CD8-positive, alpha-beta memory T cell (primary cell): Measurements from ENCODE around the gene GTF2IRD2. TPM values are rescaled to one million over a fixed set of nuclear protein-coding genes. Genes with fewer than 3 reads are reported as not detected.
"Not testable (repeated sequence)": the region's sequence is repeated elsewhere in the genome, so short reads cannot be mapped to it uniquely, and the experiment has no call there.

ENCODE experiments used
- CTCF ChIA-PET: fragments of 350-600 bp; sonication (Branson Sonifier 250); formaldehyde crosslinking; loops from one replicate; lab custom pipeline; 2021; ENCODE audit warnings: antibody characterized with exemption; lab: Charles Lee
- POLR2A ChIA-PET: fragments of 350-600 bp; sonication (Branson Sonifier 250); formaldehyde crosslinking; loops from one replicate; lab custom pipeline; 2021; ENCODE audit warnings: antibody characterized with exemption; lab: Charles Lee
- DNase-seq, 5 donors: peaks; one replicate each; pipeline versions ENCODE4 v3.0.0 to v3.0.0-alpha.2; 2020 to 2022; ENCODE audit warnings: mixed read lengths in 1 of 5
- H3K27ac ChIP-seq: one replicate; pipeline ENCODE4 v1.7.0; 2013; ENCODE audit warnings: low read depth, mild to moderate bottlenecking, low read length, moderate library complexity
- H3K27me3 ChIP-seq: 2 replicates; pipeline ENCODE4 v1.7.0; 2013; ENCODE audit warnings: low read length, mild to moderate bottlenecking; ENCODE audit not compliant: insufficient read depth, poor library complexity, severe bottlenecking
- H3K36me3 ChIP-seq: 2 replicates; pipeline ENCODE4 v1.7.0; 2013; ENCODE audit warnings: mild to moderate bottlenecking, low read length, moderate library complexity; ENCODE audit not compliant: insufficient read depth
- H3K4me1 ChIP-seq: 2 replicates; pipeline ENCODE4 v1.7.0; 2013; ENCODE audit warnings: mild to moderate bottlenecking, low read length, moderate library complexity; ENCODE audit not compliant: insufficient read depth
- H3K4me3 ChIP-seq: 2 replicates; pipeline ENCODE4 v1.7.0; 2013; ENCODE audit warnings: mild to moderate bottlenecking, low read length
- H3K9me3 ChIP-seq: 2 replicates; pipeline ENCODE4 v1.7.0; 2013; ENCODE audit warnings: mild to moderate bottlenecking, low read length
- H3K27ac Mint-ChIP-seq, 8 donors: one replicate each; pipeline ENCODE4 v1.8.0; 2020 to 2021; ENCODE audit warnings: mixed read lengths in 8 of 8, mild to moderate bottlenecking in 6 of 8, inconsistent platforms in 3 of 8, moderate library complexity in 3 of 8
- H3K27me3 Mint-ChIP-seq, 2 donors: one replicate each; pipeline ENCODE4 v1.8.0; 2020 to 2021; ENCODE audit warnings: mixed read lengths in 2 of 2, mild to moderate bottlenecking in 1 of 2, moderate library complexity in 1 of 2
- H3K36me3 Mint-ChIP-seq, 3 donors: one replicate each; pipeline ENCODE4 v1.8.0; 2020 to 2021; ENCODE audit warnings: mixed read lengths in 3 of 3, inconsistent platforms in 1 of 3, mild to moderate bottlenecking in 1 of 3
- H3K4me1 Mint-ChIP-seq, 3 donors: one replicate each; pipeline ENCODE4 v1.8.0; 2020 to 2021; ENCODE audit warnings: mixed read lengths in 3 of 3, inconsistent platforms in 1 of 3, mild to moderate bottlenecking in 1 of 3
- H3K4me3 Mint-ChIP-seq, 7 donors: one replicate each; pipeline ENCODE4 v1.8.0; 2020 to 2021; ENCODE audit warnings: mixed read lengths in 7 of 7, mild to moderate bottlenecking in 6 of 7, moderate library complexity in 4 of 7, inconsistent platforms in 2 of 7
- H3K9me3 Mint-ChIP-seq, 5 donors: one replicate each; pipeline ENCODE4 v1.8.0; 2020 to 2022; ENCODE audit warnings: mixed read lengths in 5 of 5, mild to moderate bottlenecking in 3 of 5, moderate library complexity in 2 of 5, inconsistent platforms in 1 of 5
- polyA plus RNA-seq: library from polyadenylated mRNA; unstranded; fragments of 300-500 nt; fragmentation: Illumina TruSeq; gene quantifications from one replicate; pipeline ENCODE4 v1.2.3, GENCODE V29; 2021
- total RNA-seq, 2 experiments: library from RNA; stranded (reverse); gene quantifications; one replicate each; pipeline ENCODE4 v1.2.3, GENCODE V29; 2021

Gene GTF2IRD2
- total and polyA plus RNA-seq, 3 experiments from 2014 or later = 6.1 to 16.5 (median 8.0) TPM

GRCh38 chr7:74797848-74798622 is 53.4 kb downstream of the GTF2IRD2 start:
- H3K4me3 Mint-ChIP-seq, H3K27me3 ChIP-seq, H3K4me3 ChIP-seq, H3K36me3 ChIP-seq, H3K36me3 Mint-ChIP-seq, H3K27ac Mint-ChIP-seq, H3K27ac ChIP-seq, H3K27me3 Mint-ChIP-seq, H3K9me3 Mint-ChIP-seq, H3K4me1 Mint-ChIP-seq, DNase-seq, H3K4me1 ChIP-seq, H3K9me3 ChIP-seq, POLR2A ChIA-PET, CTCF ChIA-PET: not testable (repeated sequence)

DNA sequence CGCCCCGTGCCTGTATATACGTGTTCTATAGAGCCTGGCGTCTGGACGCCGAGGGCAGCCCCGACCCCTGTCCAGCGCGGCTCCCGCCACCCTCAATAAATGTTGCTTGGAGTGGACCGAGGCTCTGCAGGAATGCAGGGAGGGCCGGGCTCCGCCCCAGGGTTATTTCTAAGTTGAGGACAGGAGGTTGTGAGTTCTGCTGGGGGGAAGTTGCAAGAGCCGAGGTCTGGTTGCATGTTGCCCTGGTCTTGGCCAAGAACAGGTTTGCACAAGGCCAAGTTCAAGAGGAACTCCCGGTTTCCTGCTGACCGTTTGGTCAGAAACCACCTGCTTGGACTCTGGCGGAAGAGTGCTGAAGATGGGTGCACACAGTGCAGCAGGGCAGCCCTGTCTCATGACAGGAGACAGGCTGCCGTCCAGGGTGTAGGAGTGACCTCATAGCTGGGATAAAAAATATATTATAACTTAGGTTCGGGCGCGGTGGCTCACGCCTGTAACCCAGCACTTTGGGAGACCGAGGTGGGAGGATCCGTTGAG is 62.1 kb downstream of the GTF2IRD2 start:
- H3K4me1 Mint-ChIP-seq, CTCF ChIA-PET, H3K9me3 Mint-ChIP-seq, H3K27me3 Mint-ChIP-seq, H3K27ac Mint-ChIP-seq, DNase-seq, H3K4me3 Mint-ChIP-seq, H3K9me3 ChIP-seq, POLR2A ChIA-PET, H3K4me3 ChIP-seq, H3K36me3 Mint-ChIP-seq, H3K36me3 ChIP-seq, H3K4me1 ChIP-seq, H3K27me3 ChIP-seq, H3K27ac ChIP-seq: not testable (repeated sequence)

- H3K27ac ChIP-seq, H3K4me1 Mint-ChIP-seq, H3K27me3 ChIP-seq, H3K4me3 ChIP-seq, H3K9me3 Mint-ChIP-seq, H3K9me3 ChIP-seq, H3K36me3 Mint-ChIP-seq, H3K36me3 ChIP-seq, POLR2A ChIA-PET, H3K4me1 ChIP-seq, H3K27me3 Mint-ChIP-seq, CTCF ChIA-PET: not testable (repeated sequence)
- peak; percentile 91 to 99 (median 97) for DNase-seq
- Mint-ChIP-seq H3K4me3 (peak overlapping the region; percentile 57 to 82 (median 64)), H3K27ac (peak overlapping the region in 1 of 8 donors; percentile 61)
Measured at GRCh38 chr7:74788369-74789150, 62.8 kb downstream of the GTF2IRD2 start.

DNA sequence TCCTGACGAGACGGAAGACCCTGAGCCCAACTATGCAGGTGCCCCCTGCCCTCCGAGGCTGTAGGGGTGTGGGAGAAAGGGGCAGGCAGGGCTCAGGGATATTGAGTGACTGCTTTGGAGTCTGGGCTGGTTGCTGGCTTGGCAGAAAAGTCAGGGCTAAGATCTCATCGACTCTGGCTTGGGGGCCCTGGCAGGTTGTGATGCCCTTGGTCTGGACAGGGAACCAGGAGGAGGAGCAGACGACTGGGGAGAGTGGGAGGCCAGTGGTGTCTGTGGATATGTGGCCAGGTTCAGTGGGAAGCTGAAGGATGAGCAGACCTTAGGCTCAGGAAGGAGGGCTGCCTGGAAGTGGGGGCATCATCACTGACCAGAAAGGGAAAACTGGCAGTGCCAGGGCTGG is 67.8 kb downstream of the GTF2IRD2 start:
- H3K27ac Mint-ChIP-seq, H3K9me3 ChIP-seq, H3K27ac ChIP-seq, DNase-seq, POLR2A ChIA-PET, H3K4me3 Mint-ChIP-seq, H3K4me1 Mint-ChIP-seq, H3K4me1 ChIP-seq, H3K27me3 ChIP-seq, H3K4me3 ChIP-seq, H3K27me3 Mint-ChIP-seq, H3K36me3 ChIP-seq, H3K9me3 Mint-ChIP-seq, CTCF ChIA-PET, H3K36me3 Mint-ChIP-seq: not testable (repeated sequence)

- H3K4me3 Mint-ChIP-seq, H3K27me3 Mint-ChIP-seq, H3K9me3 Mint-ChIP-seq, H3K27ac ChIP-seq, DNase-seq, H3K4me1 Mint-ChIP-seq, CTCF ChIA-PET, H3K36me3 ChIP-seq, POLR2A ChIA-PET, H3K36me3 Mint-ChIP-seq, H3K4me3 ChIP-seq, H3K27ac Mint-ChIP-seq, H3K27me3 ChIP-seq, H3K4me1 ChIP-seq, H3K9me3 ChIP-seq: not testable (repeated sequence)
Measured at GRCh38 chr7:74781746-74782145, 69.7 kb downstream of the GTF2IRD2 start.

DNA sequence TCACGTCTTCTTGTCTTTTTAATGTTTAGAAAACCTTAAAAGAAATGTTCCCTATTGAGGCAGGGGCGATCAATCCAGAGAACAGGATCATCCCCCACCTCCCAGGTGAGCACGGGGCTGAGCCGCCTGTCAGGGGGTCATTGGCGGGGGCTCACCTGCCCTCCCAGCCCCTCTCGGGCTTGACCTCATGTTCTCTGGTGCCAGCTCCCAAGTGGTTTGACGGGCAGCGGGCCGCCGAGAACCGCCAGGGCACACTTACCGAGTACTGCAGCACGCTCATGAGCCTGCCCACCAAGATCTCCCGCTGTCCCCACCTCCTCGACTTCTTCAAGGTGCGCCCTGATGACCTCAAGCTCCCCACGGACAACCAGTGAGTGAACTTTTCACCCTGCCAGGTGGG is 72.4 kb downstream of the GTF2IRD2 start:
- not testable (repeated sequence) for H3K9me3 Mint-ChIP-seq

DNA sequence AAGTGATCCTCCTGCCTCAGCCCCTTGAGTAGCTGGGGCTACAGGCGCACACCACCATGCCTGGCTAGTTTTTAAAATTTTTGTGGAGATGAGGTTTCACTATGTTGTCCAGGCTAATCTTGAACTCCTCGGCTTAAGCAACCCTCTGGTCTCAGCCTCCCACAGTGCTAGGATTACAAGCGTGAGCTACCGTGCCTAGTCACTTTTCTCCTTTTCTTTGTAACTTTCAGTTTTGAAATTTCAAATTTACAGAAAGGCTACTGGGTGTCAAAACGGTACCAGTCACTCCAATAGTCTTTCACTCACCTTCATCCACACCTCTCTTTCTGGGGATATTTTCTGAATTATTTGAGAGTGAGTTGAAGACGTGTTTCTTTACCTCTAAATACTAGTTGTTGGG is 76.3 kb downstream of the GTF2IRD2 start:
- H3K4me1 ChIP-seq, H3K27me3 ChIP-seq, H3K9me3 Mint-ChIP-seq, H3K27me3 Mint-ChIP-seq, H3K9me3 ChIP-seq, H3K27ac ChIP-seq, POLR2A ChIA-PET, CTCF ChIA-PET, H3K27ac Mint-ChIP-seq, H3K4me3 Mint-ChIP-seq, DNase-seq, H3K36me3 Mint-ChIP-seq, H3K4me3 ChIP-seq, H3K4me1 Mint-ChIP-seq, H3K36me3 ChIP-seq: not testable (repeated sequence)

More for the DNA sequence above, 72.4 kb downstream of the GTF2IRD2 start:
- H3K4me3 ChIP-seq, H3K9me3 ChIP-seq, H3K27ac ChIP-seq, H3K36me3 Mint-ChIP-seq, H3K4me3 Mint-ChIP-seq, DNase-seq, H3K27me3 Mint-ChIP-seq, H3K4me1 ChIP-seq, H3K4me1 Mint-ChIP-seq, H3K27me3 ChIP-seq, H3K27ac Mint-ChIP-seq, H3K36me3 ChIP-seq, POLR2A ChIA-PET, CTCF ChIA-PET: not testable (repeated sequence)

DNA sequence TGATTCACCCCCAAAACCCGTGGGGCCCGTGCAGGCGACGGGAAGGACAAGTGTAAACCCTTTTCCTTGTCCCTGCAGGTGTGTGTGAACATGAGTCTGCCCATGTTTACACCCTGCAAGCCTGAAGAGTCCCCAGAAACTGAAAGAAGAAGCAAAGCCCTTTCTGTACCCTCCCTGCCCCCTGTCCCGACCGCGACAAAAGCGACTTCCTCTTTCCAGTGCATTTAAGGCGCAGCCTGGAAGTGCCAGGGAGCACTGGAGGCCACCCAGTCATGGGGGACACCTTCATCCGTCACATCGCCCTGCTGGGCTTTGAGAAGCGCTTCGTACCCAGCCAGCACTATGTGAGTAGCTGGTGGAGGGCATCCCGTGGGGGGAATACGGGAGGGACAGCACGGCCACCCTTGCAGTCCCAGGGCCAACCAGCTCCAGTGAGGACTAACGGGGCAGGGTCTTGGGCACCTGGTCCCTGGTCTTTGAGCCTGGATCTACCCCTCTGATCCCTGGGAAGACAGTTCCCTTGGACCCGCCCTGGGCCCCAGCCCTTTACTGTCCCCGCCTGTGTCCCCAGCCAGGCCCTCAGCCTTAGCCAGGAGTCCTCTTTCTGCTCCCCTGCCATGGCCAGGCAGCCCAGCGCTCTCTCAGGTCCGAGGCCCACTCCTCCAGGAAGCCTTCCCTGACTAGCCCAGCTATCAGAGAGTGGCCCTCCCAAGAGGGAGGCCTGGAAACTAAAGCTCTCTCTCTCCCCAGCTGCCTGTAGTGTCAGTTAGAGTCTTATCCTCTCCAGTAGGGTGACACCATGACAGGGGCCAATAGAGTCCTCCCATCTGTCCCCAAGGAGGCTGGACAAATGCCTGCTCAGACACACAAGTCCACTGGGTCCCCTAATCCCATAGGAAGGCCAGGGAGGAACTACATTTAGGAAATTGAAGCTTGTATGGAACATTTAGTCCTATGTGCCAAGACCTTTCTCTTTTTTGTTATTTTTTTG is 77.3 kb downstream of the GTF2IRD2 start, which contains the start of gene NCF1:
Gene NCF1 (plus strand): TSS at position 252 of the 991 bp plus-strand sequence. CDS start 21 bp downstream, at position 273.
- H3K27me3 ChIP-seq, H3K4me1 ChIP-seq, H3K27ac ChIP-seq, DNase-seq, H3K4me1 Mint-ChIP-seq, CTCF ChIA-PET, H3K27ac Mint-ChIP-seq, H3K36me3 Mint-ChIP-seq, H3K36me3 ChIP-seq, H3K27me3 Mint-ChIP-seq, H3K9me3 Mint-ChIP-seq, H3K4me3 Mint-ChIP-seq, H3K9me3 ChIP-seq, H3K4me3 ChIP-seq, POLR2A ChIA-PET: not testable (repeated sequence)
